ENCODE data around the gene FLRT1.

The FLRT1 gene

GRCh38 chr11:64049509-64049908 is 13.8 kb downstream of the FLRT1 start:
- DNase-seq: no peak

GRCh38 chr11:64051297-64051696 is 15.6 kb downstream of the FLRT1 start:
- DNase-seq: no peak

- DNase-seq: no peak
These were observed 16.7 kb downstream of the FLRT1 start for GRCh38 chr11:64052436-64052835.

GRCh38 chr11:64052938-64053622 is 17.3 kb downstream of the FLRT1 start:
- no peak for DNase-seq

- no peak for DNase-seq
These were observed 18.0 kb downstream of the FLRT1 start for GRCh38 chr11:64053699-64054098.

GRCh38 chr11:64055077-64055476 is 19.3 kb downstream of the FLRT1 start:
- no peak for DNase-seq

GRCh38 chr11:64056213-64056785 is 20.6 kb downstream of the FLRT1 start:
- DNase-seq: no peak

GRCh38 chr11:64056861-64057260 is 21.1 kb downstream of the FLRT1 start:
- no peak for DNase-seq

- no peak for DNase-seq
These were observed 22.2 kb downstream of the FLRT1 start for GRCh38 chr11:64057890-64058289.

- no peak for DNase-seq
These were observed 22.8 kb downstream of the FLRT1 start for GRCh38 chr11:64058494-64058893.

GRCh38 chr11:64059339-64060140 is 23.8 kb downstream of the FLRT1 start:
- no peak for DNase-seq

GRCh38 chr11:64060263-64060860 is 24.6 kb downstream of the FLRT1 start:
- no peak for DNase-seq

GRCh38 chr11:64060861-64061444 is 25.2 kb downstream of the FLRT1 start:
- DNase-seq: peak; percentile 51

- DNase-seq: no peak
These were observed 26.7 kb downstream of the FLRT1 start for GRCh38 chr11:64062185-64063039.

GRCh38 chr11:64063777-64064176 is 28.0 kb downstream of the FLRT1 start:
- DNase-seq: no peak

GRCh38 chr11:64064374-64065140 is 28.8 kb downstream of the FLRT1 start:
- DNase-seq: no peak

- no peak for DNase-seq
These were observed 29.4 kb downstream of the FLRT1 start for GRCh38 chr11:64065141-64065465.

- DNase-seq: no peak
These were observed 30.0 kb downstream of the FLRT1 start for GRCh38 chr11:64065712-64066111.

- no peak for DNase-seq
These were observed 31.7 kb downstream of the FLRT1 start for GRCh38 chr11:64067230-64067993.

- DNase-seq: no peak
These were observed 33.1 kb downstream of the FLRT1 start for GRCh38 chr11:64068705-64069400.

All from NCI-H146 (cell line).